Stimulated activated CD4-positive, alpha-beta T cell treated with anti-CD3 and anti-CD28 coated beads, Interleukin-4, amount 100 ng/mL, for 24 hours (primary cell): ENCODE data around the gene KRTDAP.

Source experiments
- DNase-seq: peaks from one replicate; pipeline ENCODE4 v3.0.0-alpha.2; 2020

KRTDAP gene, protein sequence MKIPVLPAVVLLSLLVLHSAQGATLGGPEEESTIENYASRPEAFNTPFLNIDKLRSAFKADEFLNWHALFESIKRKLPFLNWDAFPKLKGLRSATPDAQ

DNA sequence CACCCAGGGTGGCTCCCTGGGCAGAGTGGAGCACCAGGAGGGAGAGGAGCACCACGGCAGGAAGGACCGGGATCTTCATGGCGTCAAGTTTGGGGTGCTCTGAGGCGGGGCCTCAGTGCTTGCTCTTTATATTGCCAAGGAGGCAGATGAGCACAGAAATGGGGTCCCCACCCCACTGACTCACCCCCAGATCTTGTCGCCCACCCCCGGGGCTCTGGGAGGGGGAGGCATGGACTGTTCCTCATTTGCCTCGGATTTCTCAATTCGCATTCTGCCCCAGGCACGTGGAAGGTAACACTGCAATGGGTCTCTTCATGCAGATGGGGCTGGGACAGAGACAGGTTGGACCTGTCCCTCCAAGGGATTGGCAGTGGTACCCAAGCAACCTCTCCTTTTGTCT lies at the start of gene KRTDAP:
Gene KRTDAP (minus strand): TSS at position 101 of the 400 bp plus-strand sequence. CDS start 22 bp downstream, at position 79.
- no peak for DNase-seq

DNA sequence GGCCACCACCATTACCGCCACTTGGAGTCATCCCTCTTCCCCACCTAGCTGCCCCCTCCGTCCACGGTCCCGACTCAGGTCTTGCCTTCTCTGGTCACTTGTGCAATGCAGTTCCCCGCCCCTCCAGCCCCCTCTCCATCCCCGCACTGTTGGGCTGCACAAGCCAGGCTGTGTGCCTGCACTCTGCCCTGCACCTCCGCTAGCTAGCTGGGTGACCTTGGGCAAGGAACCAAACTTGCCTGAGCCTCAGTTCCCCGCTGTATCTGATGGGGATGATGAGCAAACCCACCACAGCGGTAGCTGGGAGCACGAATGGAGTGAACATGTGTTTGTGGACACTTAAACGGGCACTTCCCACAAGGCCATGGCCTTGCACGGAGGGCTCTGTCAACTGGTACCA lies 49.6 kb upstream of the KRTDAP start:
- no peak for DNase-seq

GRCh38 chr19:35539314-35539713 lies 49.0 kb upstream of the KRTDAP start:
- DNase-seq = no peak

DNA sequence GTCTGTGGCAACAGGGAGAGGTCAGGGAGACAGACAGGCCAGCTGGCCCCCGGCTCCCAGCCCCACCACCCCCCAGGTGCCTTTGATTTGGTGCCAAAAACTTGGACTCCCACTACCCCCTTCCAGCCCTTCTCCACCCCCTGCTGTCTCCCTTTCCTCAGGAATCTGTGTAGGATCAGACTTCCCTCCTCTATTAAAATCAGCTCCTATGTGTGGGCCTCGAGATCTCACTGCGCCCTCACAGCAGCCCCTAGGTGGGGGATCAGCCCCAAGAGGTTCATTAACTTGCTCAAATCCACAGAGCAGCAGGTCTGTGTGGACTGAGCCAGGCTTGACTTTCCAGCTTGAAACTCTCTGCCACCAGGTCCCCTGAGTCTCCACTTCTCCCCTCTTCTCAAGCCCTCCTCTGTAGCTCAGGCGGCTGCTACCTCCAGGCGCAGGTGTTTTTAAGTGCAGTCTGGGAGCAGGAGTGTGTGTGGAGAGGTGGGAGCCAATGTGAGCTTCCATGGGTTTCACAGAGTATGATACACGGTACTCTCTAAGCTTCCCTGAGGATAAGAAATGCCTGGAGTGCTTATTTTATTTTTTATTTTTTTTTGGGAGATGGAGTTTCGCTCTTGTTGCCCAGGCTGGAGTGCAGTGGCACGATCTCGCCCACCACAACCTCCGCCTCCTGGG lies 44.7 kb upstream of the KRTDAP start:
- no peak for DNase-seq

DNA sequence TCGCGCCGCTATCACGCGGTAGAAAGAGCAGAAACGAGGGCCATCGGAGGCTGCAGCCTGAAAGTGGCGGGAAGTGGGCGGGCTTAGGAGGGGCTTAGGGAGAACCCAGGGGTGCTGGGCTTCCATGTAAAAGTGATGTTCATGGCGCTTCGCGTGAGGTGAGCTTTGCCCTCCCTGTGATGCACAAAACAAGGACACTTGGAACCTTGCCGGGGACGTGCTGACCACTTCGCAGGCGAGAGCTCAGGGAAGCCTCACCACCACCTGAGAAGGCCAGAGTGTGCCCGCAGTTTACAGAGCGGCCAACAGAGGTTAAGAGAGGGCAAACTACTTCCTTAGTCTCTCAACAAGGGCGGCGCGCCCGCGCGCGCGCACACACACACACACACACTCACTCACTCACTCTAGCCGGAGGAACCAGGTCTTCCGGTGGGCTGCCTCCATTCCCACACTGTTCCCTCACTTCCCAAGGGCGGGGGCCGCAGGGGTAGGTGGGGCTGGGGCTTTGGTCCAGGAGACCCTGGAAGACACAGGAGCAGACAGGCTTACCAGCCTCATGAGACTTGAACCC lies 43.6 kb upstream of the KRTDAP start:
- DNase-seq = no peak

DNA sequence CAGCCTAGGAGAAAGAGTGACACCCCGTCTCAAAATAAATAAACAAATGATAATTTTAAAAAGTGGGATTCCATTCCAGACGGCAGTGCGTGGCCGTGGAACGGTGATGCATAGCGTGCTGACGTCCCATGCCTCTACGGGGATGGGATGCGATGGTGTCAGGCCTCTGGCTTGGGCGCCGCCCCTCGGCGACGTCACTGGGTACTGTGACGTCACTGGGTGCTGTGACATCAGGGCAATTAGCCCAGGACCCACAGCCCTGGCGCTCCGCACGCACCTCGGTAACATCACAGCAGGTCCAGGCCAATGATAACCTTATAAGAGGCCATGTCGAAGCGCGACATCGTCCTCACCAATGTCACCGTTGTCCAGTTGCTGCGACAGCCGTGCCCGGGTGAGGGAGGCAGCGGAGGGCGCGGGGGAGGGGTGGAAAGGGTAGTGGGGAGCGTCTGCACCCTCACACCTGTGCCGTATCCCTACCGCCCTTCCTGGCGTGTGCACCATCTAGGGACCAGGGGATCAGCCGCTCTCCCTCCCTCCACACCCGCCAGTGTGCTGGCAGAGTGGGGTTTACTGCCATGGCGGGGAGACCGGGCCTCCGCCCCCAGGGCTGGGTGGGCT lies 43.0 kb upstream of the KRTDAP start, which contains the start of gene GAPDHS:
Gene GAPDHS (plus strand): TSS at position 256 of the 621 bp plus-strand sequence. CDS start 72 bp downstream, at position 328.
- DNase-seq = no peak

- DNase-seq = no peak
These were observed 41.0 kb upstream of the KRTDAP start for GRCh38 chr19:35531291-35531690.

DNA sequence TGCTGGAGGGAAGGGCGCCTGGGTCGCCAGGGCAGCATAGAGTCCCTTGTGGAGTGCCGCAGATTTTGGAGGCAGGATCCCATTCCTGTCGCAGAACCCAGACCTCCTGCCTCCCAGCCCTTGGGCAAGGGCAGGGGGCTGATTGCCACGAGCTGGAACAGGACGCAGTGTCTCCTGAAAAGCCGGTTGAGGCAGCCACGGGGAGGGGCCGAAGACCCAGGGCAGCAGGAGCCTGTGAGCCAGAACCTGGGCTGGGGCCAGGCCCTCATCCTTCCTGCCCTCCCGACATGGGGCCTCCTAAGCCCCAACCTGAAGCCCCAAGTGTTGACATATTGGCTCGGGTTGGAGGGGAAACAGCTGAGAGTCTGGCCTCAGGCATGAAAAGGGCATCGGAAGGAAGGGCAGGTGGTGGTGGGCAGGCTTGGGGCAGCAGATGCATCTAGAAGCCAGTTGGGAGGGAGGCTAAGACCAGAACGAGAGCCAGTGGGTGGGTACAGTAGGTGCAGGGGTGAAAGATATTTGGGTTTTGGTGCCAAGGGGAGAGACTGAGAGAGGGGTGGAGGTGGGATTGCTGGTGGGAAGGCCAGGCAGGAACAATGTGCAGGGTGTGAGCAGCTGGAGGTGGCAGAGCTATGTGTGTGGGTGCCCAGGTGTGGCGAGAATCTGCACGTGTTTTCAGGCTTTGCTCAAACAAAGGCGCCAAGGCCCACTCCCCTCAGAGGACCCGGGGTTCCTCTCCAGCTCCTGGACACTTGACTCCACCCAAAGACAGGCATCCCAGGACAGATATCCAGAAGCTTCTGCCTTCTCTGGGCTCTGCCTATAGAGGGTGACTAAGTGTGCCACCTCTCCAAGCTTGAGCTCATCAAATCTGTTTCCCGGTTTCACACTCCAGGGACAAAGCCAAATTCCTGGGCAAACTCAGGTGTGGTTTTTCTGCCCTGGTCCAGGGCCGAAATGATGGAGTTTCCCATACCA lies 39.3 kb upstream of the KRTDAP start:
- no peak for DNase-seq

DNA sequence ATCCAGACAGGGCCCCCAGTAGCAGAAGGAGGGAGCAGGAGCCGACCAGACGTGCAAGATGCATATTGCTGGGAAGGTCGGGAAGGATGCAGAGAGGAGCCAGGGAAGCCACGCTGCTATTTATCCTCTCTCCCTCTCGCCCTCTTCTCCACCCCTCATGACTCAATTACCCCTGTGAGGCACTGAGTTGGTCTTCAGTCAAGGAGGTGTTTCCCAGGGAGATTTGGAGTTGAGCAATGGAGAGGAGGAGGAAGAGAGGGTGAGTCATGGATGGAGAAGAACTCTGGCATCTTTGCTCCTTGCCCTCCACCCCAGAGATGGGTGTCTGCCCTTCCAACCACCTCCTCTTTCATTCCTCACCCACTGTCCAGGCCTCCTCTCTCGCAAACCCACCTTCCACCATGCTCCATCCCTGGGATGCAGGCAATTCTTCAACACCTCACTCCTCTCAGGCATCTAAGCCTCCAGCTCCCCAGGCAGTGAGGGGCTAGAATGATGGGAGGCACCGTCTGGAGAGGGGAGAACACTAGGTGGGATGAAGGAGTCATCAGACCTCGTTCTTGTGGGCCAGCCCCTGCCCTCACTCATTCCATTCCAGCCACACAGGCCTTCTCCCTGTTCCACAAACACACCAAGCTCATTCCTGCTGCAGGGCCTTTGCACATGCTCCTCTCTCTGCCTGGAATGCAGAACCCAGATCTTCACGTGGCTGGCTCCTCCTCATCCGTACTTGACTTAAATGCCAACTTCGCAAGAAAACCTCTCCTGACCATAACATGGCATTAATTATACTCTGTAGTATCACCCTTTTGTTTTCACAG lies 38.2 kb upstream of the KRTDAP start, which contains the start of gene SBSN:
Gene SBSN (minus strand): TSS at position 94 of the 821 bp plus-strand sequence. CDS start 30 bp downstream, at position 64.
- no peak for DNase-seq

DNA sequence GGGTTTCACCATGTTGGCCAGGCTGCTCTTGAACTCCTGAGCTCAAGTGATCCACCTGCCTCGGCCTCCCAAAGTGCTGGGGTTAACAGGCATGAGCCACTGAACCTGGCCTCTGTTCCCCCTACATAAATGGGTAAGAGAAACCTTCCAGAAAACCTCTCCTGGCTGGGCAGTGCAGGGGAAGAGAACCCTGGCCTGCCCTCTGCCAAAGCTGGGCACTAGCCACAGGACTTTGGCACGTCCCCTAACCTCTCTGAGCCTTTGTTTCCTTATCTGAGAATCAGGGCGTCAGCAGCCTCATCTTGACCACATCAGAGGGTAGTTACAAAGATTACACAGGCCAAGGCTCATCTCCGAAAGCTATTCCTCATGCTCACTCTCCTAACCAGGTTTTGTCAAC lies 35.6 kb upstream of the KRTDAP start:
- DNase-seq = no peak

GRCh38 chr19:35524181-35524837 lies 34.0 kb upstream of the KRTDAP start:
- DNase-seq = no peak

GRCh38 chr19:35522745-35523327 lies 32.6 kb upstream of the KRTDAP start:
- DNase-seq = no peak

DNA sequence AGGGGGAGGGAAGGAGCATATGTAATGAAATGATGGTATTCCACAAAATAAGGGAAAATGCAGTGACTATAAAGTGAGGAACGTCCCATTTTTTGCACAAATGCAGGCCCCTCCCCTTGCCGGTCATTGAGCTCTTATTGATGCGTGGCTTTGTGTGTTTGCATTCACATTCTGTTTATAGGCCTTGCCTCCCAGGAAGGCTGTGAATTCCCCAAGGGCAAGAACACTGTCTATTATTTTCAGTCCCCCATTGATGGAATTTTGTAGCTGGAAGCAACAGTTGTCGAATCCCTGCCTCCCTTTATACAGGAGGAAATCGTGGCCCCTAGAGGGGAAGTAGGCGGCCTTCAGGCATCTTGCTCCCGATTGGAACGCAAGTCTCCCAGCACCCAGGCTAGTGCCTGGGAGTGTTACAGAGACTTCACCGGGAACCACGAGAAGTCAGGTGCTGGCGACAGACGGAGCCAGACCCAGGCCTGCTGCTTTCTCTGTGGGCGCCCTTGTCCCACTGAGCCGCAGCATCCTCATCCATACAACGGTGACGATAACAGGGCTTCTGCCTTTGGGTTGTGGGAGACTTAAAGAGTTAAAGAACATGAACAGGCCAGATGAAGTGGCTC lies 31.0 kb upstream of the KRTDAP start:
- DNase-seq = no peak

DNA sequence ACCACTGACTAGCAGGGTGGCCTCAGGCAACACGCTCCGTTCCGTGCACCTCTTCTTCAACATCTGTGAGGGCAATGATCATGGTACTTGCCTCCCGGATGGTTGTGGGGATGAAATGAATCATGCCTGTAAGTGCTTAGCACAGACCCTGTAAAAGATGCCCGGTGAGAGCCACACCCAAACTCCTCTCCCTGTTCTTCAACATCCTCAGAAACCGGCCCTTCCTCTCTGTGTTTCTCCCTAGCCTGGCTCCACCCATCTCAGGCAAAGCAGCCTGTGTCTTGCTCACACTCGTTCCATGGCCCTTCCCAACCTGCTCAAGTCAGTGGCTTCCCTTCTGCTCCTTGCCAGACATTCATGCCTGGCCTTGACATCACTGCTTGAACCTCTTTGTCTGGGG lies 29.0 kb upstream of the KRTDAP start:
- no peak for DNase-seq

DNA sequence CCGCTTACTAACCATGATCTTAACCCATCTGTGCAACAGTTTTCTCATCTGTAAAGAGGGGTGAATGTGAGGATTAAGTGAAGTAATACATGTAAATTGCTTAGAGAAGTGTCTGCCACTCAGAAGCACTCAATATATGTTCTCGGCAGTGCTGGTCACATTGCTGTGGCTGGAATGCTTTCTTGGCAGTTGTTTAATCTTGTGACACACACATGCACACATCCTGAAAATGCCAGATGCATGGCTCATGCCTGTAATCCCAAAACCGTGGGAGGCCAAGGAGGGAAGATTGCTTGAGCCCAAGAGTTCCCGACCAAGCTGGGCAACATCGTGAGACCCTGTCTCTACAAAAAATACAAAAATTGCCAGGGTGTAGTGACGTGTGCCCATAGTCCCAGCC lies 28.0 kb upstream of the KRTDAP start:
- DNase-seq = no peak

DNA sequence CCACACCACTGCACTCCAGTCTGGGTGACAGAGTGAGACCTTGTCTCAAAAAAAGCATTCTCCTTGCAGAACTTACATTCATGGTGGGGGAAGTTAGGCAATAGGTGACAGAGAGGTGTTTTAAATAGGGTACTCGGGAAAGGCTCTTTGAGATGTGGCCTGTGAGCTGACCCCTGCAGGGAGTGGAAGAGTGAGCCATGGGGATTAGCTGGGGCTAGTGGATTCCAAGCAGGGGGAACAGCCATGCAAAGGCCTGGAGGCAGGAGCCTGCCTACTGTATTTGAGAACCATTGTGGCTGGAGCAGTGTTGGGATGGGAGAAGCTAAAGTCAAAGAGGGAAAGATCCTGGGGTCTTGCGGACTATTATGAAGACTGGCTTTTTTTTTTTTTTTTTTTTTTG lies 27.1 kb upstream of the KRTDAP start:
- no peak for DNase-seq

GRCh38 chr19:35516310-35516709 lies 26.0 kb upstream of the KRTDAP start:
- DNase-seq = no peak

GRCh38 chr19:35514282-35514809 lies 24.1 kb upstream of the KRTDAP start:
- no peak for DNase-seq

DNA sequence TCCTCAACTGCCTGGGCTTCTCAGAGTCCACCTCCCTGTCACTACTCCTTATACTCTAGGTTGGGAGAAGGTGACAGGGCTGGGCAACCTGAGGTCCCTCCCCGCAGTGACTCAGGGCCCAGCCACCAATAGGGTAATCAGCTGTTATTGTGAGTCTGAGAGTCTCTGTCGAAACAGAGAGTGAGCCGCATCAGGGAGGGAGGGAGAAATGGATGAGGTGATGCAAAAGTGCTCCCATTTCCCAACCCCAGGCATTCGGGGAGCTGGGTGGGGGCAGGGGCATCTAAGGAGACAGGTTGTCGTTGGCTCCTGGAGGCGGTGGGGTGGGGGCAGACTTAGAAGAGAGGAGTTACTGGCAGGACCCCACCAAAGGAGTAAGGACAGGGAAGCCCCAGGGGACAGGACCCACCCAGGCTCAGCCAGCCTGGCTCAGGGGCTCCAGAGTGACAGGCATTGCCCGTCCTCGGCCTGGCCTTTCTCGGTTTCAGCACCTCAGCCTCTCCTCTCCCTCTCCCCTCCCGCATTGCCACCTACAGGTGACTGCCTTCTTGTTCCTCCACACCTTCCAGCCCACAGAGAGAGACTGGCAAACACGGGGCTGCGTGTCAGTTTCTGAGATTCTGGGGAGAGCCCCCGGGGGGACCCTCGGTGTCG lies 23.5 kb upstream of the KRTDAP start, which contains the start of gene DMKN:
Gene DMKN (minus strand): TSS at position 22 of the 654 bp plus-strand sequence. CDS start 174 bp downstream, outside the sequence.
- DNase-seq = no peak
